GM21529 (cell line): ENCODE results near the gene SORD.
"Not testable (repeated sequence)": the region's sequence is repeated elsewhere in the genome, so short reads cannot be mapped to it uniquely, and the experiment has no call there.

Experiments used
- ATAC-seq: cut with Tn5 transposase; IDR thresholded peaks from one replicate; pipeline ENCODE4 v1.9.1; 2021; ENCODE audit not compliant: unreplicated experiment

Gene SORD

DNA sequence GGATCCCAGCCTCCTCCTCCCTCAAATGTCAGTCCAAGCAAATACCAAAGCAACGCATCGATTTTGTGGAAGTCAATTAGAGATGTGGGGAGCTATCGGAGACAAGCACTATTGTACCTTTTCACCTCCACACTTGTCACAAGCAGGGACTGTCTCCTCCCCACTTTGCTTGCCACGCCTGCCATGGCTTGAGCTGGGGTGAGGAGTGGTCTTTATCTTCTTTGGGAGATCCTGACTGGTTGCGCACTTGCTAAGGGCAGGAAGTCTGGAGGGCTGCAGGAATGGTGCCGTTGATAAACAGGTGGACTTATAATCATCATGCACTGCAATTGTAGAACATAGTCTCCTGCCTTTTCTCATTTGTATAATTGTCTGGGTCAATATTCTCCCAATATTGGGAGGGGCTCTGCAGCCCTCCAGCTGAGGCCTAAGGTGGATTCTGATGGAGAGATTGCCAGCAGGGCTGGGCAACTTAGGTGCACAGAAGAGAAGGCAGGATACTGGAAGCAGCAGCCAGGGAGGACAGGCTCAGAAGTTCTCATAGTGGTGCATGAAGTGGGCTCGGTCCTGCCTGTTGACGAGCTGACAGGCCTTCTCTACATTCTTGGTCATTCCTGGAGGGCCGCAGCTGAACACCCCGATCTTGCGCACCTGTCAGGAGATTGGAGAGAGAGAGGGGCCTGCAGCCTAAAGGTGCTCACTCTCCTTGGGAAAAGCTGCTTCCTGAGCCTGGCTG is 70.8 kb downstream of the SORD start:
- ATAC-seq, result no peak

DNA sequence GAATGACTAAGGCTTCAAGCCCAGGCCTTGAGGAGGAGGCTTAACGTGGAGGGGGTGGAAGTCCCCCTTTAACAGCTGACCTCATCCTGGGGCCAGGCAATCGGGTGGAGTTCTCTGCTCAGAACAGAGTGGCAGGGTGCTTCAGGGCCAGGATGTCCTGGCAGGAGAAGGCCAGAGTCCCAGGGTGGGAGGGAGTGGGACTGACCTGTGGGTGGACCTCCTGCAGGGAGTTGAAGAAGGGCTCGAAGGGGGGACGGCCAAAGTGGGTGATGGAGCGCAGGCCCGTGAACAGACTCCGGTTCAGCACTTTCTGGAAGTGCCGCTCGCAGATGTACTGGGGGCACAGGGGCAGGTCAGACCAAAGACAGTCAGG is 71.3 kb downstream of the SORD start:
- no peak for ATAC-seq

DNA sequence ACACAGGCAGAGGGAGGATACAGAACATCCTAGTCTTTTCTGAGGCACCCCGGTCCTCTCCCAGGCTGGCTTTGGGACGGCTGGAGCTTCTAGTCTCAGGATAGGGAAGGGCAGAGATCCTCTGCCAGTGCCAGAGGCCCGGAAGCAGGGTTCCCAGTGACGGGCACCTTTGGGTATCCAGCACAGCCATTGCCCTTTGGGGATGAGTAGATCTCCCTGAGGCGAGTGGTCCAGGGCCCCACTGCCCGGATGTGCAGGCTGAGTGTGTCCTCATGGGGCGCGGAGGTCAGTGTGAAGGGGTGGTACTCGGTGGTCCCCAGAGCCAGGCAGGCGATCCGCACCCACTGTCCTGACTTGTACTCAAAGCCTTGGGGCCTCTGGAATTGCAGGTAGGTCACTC is 72.7 kb downstream of the SORD start:
- no peak for ATAC-seq

DNA sequence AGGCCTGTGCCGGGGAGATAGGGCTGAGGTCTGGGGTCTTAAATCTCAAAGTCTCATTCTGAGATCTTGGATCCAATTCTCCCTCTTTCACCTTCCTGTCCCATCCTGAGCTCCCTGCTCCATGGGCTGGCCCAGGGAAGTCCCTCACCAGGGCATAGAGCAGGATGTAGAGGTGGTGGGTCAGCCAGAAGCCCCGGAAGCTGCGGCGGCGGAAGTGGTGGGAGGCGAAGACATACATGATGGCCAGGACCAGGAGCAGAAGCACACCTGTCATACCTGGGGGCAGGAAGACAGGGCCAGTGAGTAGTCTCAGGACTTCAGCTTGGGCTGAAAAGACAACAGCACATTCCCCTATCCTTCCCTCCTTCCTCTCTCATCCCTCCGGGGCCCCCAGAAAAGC is 74.5 kb downstream of the SORD start:
- no peak for ATAC-seq

DNA sequence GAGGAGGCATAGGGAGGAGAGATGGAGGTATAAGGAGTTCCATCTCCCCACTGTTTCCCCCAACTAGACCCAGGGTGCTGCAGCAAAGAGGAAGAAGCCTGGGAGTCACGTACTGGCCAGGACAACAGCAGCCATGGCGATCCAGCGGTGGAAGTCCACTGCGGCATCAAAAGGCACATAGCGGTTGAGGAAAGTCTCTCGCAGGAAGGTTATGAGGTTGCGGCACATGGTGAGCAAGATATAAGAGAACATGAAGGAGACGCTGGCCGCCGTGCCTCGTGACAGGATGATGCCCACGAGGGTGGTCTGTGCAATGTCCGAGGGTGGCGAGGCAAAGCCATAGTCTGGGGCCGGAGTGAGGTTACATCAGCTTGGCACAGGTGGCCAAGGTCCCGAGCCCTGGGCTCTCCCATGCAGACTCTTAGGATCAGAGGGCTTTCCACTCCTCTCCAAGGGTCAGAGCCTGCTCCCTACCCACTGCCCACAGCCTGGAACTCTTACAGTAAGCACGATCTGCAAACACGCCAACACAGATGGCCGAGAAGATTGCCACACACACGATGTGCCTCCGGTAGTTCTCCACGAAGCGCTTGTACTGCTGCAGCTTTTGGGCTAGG is 76.7 kb downstream of the SORD start:
- no peak for ATAC-seq

DNA sequence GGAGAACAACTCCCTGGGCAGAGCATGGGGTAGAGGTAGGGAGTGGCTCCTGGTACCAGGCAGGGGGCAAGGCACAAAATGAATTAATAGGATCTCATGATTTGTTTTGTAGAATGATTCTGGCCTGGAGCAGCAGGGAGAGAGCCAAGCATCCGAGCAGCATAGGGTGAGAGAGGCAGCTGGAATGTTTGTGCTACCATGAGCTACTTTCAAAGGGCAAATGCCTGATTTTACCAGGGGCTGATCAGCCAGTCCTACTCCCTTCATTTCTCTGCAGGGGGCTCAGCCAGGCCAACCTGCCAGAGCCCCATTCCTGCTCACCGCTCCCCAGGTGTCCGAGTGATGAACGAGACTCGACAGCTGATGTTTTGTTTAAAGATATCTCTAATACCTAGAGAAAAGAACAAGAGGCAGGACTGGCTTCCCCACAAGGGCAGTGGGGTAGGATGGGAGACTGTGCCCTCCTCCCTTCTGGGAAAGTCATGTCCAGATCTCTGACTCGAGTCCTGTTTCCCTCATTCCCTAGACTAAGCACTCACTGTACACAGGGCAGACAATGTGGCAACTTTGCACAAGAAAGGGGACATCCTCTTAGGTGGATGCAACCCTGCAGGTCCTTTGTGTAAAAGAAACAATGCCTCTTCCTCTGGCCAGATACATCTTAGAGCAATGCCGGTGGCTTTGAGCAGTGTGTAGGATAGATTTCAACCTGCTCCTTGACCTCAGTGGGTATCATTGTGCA is 78.1 kb downstream of the SORD start:
- no peak for ATAC-seq

DNA sequence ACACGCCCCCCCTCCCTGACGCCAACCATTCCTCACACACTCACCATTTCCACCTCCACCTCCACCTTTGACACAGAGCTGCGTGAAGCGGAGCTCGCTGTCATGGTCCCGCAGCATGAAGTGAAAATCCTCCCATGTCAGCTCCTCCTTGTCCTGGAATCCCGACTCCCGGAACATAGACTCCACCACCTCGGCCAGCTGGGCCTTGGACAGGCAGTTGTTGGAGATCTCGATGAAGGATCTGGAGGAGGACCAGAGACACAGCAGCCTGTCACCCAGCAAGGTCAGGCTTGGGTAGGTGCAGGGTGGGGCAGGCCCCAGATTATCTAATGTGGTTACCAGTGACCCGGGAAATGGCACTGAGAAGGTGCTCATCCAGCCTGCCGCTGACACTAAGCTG is 78.8 kb downstream of the SORD start:
- ATAC-seq, result no peak

DNA sequence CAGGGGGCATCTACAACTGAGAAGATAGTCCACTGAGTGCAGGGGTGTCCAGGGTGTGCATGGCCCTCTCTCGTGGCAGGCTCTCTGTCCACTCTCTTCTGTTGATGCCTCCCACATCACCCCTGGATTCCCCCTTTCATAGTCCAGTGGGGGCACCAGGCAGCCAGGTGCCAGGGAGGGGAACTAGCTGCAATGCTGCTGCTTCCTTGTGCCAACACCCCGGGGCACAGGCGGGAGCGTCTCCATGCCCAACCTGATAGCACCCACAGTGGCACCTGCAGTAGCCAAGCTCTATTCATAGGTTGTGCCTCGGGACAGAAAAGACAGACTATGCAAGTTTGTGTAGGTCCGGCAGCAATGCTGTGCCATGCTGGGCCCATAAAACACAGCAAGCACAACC is 79.2 kb downstream of the SORD start:
- ATAC-seq, result no peak

DNA sequence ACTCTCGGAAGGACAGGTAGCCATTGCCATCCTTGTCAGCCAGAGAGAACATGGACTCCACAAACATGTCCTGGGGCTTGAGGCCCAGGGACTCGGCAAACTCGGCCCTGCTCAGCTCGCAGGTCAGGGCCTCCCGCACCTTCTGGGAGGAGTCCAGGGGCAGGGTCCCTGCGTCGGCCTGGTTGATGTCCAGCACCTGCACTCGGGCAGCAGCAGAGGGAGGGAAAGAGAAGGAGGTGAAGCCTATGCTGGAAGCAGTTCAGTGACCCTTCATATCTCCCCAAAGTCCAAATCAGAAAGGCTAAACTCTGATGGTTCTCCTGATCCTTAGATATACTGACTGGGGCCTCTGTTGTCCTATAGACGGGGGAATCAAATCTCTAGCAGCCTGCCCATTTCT is 81.2 kb downstream of the SORD start:
- not testable (repeated sequence) for ATAC-seq

DNA sequence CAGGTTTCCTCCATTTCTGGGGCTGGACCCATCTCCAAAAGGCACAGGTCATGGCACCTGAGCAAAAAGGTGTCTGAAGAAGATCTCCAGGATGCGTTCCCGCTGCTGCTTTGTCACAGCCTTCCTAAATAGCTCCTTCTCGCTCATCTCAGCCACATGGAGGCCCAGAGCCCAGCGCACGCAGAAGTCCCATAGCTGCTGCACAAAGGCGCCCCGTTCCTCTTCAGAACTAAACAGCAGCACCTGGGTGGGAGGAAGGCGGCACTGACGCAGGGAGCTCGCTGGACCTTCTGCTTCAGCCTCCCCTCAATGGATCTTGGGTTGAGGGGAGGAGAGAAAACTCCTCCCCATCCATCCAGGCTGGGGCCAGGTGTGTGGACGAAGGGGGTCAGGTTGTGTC is 82.6 kb downstream of the SORD start:
- ATAC-seq, result no peak

DNA sequence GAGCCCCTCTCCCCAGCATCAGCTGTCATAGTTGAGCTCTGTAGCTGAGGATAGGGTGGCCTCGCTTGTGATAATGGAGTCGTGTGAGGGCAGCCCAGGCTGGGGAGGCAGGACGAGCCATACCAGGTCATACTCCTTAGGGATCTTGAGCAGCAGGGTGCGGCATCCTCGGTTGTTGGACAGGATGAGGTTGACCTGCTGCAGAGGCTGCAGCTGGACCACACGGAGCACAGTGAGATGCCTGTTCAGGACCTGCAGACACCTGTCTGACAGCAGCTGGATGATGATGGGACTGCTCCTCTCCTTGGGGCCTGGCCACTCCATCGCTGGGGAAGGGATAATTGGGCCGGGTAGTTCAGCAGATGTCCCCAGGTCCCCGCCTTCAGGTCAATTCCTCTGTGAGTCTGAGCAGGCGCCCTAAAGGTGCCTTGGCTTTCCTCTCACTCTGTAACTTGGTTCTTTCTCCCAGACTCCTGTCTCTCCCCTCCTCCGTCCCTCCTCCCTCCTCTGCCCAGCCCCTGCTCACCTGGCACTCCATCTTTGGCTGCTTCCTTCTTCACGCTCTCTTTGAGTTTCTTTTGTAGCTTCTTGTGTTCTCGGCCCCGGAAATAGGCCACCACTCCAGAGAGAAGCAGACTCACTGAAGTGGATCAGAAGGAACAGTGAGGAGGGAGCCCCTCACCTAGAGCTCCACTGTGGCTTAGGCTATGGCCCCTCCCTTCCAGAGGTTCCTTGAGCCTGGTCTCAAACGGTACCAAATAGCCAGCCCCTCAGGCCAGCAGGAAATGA is 83.2 kb downstream of the SORD start:
- ATAC-seq, result no peak

DNA sequence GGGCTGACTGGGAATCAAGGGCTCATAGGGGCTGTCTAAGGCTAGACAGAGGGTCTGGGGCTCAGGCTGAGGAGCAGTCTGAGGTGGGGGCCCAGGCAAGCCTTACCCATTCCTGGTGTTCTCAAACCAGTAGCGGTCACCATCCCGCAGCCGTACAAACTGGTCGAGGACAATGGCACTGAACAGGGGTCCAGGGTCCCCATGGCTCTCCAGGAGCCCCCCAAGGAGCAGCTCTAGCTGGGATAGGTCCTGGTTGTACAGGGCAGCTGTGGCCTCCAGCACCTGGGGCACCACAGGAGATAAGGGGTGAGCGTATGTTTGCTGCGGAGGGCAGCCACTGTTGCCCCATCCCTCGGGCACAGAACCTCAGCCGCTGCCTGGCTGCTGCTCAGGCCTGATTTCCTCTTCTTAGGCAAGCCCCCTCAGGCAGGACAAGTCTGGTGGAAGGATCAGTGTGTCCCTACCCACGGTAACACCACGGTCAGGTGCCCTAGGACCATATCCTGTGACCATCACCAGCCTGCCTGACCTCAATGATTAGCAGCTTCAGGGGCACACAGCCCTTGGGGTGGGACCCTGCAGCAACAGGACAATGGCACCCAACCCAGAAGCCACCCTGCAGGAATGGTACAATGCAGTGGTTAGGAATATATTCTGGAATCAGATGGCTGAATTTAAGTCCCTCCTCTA is 85.1 kb downstream of the SORD start:
- no peak for ATAC-seq

DNA sequence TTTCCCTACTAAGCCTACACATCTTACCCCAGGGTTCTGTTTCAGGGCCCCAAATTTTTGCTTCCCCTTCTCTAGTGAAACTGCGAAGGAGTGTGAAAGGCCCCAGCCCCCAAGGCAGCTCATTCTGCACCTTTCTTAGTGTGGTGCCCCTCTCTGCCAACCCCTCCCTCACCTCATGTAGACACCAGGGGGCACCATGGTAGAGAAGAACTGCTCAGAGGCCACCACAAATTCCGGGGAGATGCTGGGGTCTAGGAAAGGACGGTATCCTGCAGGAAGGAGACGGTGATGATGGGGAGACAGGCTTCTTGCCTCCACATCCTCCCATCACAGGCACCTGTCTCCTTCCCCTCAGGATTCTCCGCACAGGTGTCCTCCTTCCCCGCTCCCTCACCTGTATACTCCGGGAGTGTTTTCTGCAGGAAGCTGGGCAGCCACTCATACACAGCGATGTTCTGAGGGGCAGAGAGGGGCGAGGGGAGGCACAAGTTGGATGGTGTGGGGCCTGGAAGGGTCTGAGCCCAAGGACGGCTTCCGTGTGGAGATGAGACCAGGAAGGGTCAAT is 87.3 kb downstream of the SORD start:
- no peak for ATAC-seq

DNA sequence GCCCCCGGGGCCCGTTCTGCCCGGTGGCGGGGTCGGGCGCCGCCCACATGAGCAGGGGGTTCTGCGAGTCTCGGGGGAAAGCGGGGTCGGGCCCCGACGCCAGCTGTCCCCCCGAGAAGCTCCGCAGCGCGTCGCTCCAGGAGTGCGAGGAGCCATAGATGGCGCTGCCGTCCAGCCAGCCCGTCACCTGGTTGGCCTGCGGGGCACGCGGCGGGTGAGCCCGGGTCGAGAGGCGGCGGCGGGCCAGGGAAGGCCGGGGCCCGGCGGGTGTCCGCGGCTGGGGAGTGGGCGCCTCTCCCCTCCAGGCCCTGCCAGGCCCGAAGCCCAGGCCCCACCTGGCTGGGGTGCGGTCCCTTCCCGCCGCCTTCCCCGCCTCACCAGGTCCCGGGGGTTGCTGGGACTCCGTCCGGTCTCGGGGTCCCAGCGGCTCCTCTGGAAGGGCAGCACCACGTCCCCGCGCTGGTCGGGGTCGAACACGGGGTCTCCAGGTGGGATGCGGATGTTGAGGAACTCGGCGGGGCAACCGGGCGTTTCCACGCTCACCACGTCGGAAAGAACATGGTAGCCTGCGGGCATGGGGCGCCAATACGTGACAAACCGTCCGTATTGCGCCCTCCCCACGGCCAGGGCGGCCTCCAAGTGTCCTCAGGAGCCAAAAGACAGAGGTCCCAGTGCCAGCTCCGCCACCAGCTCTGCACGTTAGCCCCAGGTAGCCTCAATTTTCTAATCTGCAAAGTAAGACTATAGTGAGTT is 88.6 kb downstream of the SORD start:
- no peak for ATAC-seq

DNA sequence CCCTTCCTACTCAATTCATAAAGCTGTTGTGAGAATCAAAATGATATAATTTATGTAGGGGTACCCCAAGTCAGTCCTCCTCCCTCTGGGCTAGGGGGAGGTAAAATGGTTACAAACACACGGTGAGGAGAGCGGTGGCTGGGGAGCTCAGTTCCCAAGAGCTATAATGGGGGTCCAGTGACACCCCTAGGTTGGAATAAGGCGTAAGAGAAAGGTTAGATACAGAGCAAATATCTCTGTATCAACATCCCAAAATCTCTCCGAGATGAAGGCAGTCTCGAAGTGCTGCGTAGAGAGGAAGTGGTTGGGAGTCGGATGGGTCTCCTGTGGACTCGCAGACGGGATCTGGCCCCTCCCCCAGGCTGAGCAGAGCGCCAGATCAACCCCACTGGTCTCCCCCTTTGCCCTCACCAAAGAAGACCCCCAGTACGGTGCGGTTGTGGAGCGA is 89.2 kb downstream of the SORD start:
- ATAC-seq, result no peak

DNA sequence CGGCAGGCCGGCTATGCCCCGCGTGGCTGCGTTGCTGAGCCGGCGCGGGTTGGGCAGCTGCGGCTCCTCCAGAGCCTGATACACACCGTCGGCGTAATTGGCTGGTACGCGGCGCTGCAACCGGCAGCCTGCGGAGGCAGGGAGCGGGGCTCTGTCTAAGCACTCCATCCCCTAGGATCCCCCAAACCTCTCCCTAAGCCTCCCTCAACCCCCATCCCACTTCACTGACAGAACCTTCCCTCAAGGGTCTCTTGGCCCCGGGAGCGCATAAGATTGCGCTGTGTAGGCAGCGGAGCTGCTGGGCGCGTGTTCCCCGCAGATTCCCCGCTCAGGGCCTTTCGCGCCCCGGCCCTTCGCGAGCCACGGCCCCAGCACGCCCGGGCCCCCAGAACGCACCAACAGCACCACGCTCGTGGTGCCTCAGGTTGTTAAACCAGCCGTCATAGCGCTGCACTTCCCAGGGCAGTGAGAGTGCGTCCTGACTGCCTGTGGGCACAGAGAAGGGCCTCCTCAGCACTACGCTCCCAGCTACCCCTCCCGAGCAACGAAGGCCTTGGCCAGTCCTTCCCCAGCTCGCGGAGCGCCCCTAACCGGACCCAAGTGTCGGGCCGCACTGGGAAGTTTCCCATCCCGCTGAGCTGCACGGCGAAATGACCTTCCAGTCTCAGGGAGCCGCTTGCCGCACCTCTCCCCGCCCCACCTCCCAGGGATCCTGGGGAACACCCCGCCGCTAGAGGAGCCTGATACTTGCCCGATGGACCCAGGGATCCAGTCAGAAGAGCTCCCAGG is 89.8 kb downstream of the SORD start:
- ATAC-seq, result no peak

DNA sequence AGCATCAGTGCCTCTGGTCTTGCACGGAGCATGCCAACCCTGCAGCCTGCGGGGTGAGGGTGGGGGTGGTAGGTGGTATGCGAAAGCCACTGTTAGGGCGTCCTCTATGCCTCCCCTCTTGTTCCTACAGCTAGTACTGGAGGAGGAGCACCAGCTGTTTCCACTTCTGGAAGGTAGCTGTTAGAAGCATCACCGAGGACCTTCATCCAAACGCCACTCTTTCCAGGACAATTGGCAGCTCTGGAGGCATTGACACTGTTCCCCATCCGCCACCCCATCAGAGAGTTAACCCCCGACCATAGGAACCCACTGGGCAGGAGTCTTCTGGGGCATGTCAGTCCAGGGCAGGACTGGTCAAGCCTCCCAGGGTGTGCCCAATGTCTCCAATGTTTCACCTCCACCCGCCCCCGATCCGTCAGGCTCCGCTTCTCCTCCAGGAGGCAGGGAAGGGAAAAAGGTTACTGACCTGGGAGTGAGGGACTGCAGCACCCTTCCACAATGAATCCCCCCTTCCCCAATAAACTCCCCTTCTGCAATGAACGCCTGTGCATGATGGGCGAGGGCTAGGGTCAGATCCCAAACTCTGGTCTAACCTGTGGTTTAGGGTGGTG is 90.5 kb downstream of the SORD start:
- ATAC-seq, result no peak

DNA sequence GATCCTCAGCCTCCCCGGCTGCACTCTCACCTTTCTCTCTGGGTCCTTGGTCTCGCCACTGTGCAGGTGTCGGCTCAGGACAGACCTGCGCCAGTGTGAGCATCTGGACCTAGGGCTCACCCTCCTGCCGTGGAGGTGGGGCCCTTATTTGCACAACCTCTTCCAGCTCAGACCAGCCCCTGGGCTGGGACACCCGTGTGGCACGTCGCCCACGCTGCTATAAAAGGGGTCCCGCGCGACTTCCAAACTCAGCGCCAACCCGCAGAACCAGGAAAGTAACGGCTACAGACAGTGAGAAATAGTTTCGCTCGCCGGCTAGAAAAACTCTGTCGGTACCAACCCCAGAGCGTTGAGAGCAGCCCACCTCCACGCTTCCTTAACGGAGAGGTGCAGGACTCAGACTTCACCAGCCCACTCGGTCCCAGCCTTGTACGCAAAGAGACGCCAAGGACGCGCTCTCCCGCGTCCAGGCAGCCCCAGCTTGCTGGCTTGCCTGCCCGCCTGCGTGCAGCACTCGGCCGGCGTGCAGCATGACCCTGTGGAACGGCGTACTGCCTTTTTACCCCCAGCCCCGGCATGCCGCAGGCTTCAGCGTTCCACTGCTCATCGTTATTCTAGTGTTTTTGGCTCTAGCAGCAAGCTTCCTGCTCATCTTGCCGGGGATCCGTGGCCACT is 91.2 kb downstream of the SORD start, which contains the start of the genes DUOX2 and DUOXA2:
Gene DUOX2 (minus strand): TSS at position 97 of the 675 bp plus-strand sequence. CDS start 761 bp downstream, outside the sequence.
Gene DUOXA2 (plus strand): TSS at position 251 of the 675 bp plus-strand sequence. CDS start 280 bp downstream, at position 531.
- no peak for ATAC-seq
